ENCODE results near the gene PRAMEF13.
"Not testable (repeated sequence)": the region's sequence is repeated elsewhere in the genome, so short reads cannot be mapped to it uniquely, and the experiment has no call there.

DNA sequence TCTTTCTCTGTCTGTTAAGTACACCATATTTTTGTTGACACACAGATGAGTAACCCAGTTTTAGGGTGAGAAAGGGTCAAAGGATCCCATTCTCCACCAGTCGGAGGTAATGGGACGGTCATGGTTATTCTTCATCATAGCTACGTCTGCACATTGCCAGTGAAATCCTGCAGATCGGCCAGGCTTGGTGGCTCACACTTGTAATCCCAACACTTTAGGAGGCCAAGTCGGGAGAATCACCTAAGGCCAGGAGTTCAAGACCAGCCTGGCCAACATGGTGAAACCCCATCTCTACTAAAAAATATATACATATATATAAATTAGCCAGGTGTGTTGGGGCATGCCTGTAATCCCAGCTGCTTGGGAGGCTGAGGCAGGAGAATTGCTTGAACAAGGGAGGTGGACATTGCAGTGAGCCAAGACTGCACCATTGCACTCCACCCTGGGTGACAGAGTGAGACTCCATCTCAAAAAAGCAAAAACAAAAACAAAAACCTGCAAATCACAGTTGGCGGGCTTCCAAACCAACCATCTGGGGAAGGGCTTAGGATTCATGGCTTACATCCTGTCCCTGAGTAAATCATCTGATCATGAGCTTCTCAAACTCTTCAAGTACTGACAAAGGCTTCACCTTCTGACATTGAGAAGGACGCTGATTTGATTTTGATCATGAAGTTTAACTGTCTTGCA is 30.0 kb upstream of the PRAMEF13 start:
- TF ChIP-seq, protein P1, sequence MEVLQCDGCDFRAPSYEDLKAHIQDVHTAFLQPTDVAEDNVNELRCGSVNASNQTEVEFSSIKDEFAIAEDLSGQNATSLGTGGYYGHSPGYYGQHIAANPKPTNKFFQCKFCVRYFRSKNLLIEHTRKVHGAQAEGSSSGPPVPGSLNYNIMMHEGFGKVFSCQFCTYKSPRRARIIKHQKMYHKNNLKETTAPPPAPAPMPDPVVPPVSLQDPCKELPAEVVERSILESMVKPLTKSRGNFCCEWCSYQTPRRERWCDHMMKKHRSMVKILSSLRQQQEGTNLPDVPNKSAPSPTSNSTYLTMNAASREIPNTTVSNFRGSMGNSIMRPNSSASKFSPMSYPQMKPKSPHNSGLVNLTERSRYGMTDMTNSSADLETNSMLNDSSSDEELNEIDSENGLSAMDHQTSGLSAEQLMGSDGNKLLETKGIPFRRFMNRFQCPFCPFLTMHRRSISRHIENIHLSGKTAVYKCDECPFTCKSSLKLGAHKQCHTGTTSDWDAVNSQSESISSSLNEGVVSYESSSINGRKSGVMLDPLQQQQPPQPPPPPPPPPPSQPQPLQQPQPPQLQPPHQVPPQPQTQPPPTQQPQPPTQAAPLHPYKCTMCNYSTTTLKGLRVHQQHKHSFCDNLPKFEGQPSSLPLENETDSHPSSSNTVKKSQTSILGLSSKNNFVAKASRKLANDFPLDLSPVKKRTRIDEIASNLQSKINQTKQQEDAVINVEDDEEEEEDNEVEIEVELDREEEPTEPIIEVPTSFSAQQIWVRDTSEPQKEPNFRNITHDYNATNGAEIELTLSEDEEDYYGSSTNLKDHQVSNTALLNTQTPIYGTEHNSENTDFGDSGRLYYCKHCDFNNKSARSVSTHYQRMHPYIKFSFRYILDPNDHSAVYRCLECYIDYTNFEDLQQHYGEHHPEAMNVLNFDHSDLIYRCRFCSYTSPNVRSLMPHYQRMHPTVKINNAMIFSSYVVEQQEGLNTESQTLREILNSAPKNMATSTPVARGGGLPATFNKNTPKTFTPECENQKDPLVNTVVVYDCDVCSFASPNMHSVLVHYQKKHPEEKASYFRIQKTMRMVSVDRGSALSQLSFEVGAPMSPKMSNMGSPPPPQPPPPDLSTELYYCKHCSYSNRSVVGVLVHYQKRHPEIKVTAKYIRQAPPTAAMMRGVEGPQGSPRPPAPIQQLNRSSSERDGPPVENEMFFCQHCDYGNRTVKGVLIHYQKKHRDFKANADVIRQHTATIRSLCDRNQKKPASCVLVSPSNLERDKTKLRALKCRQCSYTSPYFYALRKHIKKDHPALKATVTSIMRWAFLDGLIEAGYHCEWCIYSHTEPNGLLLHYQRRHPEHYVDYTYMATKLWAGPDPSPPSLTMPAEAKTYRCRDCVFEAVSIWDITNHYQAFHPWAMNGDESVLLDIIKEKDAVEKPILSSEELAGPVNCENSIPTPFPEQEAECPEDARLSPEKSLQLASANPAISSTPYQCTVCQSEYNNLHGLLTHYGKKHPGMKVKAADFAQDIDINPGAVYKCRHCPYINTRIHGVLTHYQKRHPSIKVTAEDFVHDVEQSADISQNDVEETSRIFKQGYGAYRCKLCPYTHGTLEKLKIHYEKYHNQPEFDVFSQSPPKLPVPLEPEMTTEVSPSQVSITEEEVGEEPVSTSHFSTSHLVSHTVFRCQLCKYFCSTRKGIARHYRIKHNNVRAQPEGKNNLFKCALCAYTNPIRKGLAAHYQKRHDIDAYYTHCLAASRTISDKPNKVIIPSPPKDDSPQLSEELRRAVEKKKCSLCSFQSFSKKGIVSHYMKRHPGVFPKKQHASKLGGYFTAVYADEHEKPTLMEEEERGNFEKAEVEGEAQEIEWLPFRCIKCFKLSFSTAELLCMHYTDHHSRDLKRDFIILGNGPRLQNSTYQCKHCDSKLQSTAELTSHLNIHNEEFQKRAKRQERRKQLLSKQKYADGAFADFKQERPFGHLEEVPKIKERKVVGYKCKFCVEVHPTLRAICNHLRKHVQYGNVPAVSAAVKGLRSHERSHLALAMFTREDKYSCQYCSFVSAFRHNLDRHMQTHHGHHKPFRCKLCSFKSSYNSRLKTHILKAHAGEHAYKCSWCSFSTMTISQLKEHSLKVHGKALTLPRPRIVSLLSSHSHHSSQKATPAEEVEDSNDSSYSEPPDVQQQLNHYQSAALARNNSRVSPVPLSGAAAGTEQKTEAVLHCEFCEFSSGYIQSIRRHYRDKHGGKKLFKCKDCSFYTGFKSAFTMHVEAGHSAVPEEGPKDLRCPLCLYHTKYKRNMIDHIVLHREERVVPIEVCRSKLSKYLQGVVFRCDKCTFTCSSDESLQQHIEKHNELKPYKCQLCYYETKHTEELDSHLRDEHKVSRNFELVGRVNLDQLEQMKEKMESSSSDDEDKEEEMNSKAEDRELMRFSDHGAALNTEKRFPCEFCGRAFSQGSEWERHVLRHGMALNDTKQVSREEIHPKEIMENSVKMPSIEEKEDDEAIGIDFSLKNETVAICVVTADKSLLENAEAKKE (CRISPR knock-in tag; IDR thresholded peaks at IDR 0.05), result not testable (repeated sequence)
- TF ChIP-seq EZH2 (IDR thresholded peaks at IDR 0.05; ENCODE audit: low read depth, unreplicated experiment); POLR2AphosphoS5 (IDR thresholded peaks at IDR 0.05; ENCODE audit: low read depth); EZH2phosphoT487 (IDR thresholded peaks at IDR 0.05; ENCODE audit: unreplicated experiment); JUNB (IDR thresholded peaks at IDR 0.05; ENCODE audit: unreplicated experiment): not testable (repeated sequence)
- TF ChIP-seq, protein P2, sequence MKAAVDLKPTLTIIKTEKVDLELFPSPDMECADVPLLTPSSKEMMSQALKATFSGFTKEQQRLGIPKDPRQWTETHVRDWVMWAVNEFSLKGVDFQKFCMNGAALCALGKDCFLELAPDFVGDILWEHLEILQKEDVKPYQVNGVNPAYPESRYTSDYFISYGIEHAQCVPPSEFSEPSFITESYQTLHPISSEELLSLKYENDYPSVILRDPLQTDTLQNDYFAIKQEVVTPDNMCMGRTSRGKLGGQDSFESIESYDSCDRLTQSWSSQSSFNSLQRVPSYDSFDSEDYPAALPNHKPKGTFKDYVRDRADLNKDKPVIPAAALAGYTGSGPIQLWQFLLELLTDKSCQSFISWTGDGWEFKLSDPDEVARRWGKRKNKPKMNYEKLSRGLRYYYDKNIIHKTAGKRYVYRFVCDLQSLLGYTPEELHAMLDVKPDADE (IDR thresholded peaks at IDR 0.05), result not testable (repeated sequence)
- TF ChIP-seq, protein P3, sequence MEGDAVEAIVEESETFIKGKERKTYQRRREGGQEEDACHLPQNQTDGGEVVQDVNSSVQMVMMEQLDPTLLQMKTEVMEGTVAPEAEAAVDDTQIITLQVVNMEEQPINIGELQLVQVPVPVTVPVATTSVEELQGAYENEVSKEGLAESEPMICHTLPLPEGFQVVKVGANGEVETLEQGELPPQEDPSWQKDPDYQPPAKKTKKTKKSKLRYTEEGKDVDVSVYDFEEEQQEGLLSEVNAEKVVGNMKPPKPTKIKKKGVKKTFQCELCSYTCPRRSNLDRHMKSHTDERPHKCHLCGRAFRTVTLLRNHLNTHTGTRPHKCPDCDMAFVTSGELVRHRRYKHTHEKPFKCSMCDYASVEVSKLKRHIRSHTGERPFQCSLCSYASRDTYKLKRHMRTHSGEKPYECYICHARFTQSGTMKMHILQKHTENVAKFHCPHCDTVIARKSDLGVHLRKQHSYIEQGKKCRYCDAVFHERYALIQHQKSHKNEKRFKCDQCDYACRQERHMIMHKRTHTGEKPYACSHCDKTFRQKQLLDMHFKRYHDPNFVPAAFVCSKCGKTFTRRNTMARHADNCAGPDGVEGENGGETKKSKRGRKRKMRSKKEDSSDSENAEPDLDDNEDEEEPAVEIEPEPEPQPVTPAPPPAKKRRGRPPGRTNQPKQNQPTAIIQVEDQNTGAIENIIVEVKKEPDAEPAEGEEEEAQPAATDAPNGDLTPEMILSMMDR (conservative IDR thresholded peaks at IDR 0.05; ENCODE audit: low read depth in 2 of 2), result not testable (repeated sequence)
- TF ChIP-seq, protein P4, sequence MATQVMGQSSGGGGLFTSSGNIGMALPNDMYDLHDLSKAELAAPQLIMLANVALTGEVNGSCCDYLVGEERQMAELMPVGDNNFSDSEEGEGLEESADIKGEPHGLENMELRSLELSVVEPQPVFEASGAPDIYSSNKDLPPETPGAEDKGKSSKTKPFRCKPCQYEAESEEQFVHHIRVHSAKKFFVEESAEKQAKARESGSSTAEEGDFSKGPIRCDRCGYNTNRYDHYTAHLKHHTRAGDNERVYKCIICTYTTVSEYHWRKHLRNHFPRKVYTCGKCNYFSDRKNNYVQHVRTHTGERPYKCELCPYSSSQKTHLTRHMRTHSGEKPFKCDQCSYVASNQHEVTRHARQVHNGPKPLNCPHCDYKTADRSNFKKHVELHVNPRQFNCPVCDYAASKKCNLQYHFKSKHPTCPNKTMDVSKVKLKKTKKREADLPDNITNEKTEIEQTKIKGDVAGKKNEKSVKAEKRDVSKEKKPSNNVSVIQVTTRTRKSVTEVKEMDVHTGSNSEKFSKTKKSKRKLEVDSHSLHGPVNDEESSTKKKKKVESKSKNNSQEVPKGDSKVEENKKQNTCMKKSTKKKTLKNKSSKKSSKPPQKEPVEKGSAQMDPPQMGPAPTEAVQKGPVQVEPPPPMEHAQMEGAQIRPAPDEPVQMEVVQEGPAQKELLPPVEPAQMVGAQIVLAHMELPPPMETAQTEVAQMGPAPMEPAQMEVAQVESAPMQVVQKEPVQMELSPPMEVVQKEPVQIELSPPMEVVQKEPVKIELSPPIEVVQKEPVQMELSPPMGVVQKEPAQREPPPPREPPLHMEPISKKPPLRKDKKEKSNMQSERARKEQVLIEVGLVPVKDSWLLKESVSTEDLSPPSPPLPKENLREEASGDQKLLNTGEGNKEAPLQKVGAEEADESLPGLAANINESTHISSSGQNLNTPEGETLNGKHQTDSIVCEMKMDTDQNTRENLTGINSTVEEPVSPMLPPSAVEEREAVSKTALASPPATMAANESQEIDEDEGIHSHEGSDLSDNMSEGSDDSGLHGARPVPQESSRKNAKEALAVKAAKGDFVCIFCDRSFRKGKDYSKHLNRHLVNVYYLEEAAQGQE (IDR thresholded peaks at IDR 0.05; ENCODE audit: unreplicated experiment), result not testable (repeated sequence)
